ENCODE data around the gene KRT37.
"Not testable (repeated sequence)": the region's sequence is repeated elsewhere in the genome, so short reads cannot be mapped to it uniquely, and the experiment has no call there.

Gene KRT37

GRCh38 chr17:41434415-41434814, 10.0 kb upstream of the KRT37 start:
- DNase-seq (ENCODE audit: low spot score), result no peak

GRCh38 chr17:41434005-41434404, 9.6 kb upstream of the KRT37 start:
- no peak for DNase-seq (ENCODE audit: low spot score)

GRCh38 chr17:41433586-41433985, 9.2 kb upstream of the KRT37 start:
- no peak for DNase-seq (ENCODE audit: low spot score)

- DNase-seq (ENCODE audit: low spot score), result not testable (repeated sequence)
Observed at GRCh38 chr17:41430376-41430775, 6.0 kb upstream of the KRT37 start.

- DNase-seq (ENCODE audit: low spot score), result no peak
Observed at GRCh38 chr17:41429667-41430066, 5.3 kb upstream of the KRT37 start.

- no peak for DNase-seq (ENCODE audit: low spot score)
Observed at GRCh38 chr17:41428591-41429291, 4.4 kb upstream of the KRT37 start.

- DNase-seq (ENCODE audit: low spot score), result not testable (repeated sequence)
Observed at GRCh38 chr17:41422586-41422985, 1.8 kb downstream of the KRT37 start.

GRCh38 chr17:41421617-41422016, 2.8 kb downstream of the KRT37 start:
- no peak for DNase-seq (ENCODE audit: low spot score)

- no peak for DNase-seq (ENCODE audit: low spot score)
Observed at GRCh38 chr17:41421116-41421515, 3.3 kb downstream of the KRT37 start.

- DNase-seq (ENCODE audit: low spot score), result no peak
Observed at GRCh38 chr17:41420134-41420533, 4.3 kb downstream of the KRT37 start.

GRCh38 chr17:41419716-41420115, 4.7 kb downstream of the KRT37 start:
- DNase-seq (ENCODE audit: low spot score), result no peak

GRCh38 chr17:41418116-41418860, 6.1 kb downstream of the KRT37 start:
- no peak for DNase-seq (ENCODE audit: low spot score)

GRCh38 chr17:41417576-41418015, 6.8 kb downstream of the KRT37 start:
- no peak for DNase-seq (ENCODE audit: low spot score)

- no peak for DNase-seq (ENCODE audit: low spot score)
Observed at GRCh38 chr17:41417127-41417526, 7.3 kb downstream of the KRT37 start.

GRCh38 chr17:41416479-41416878, 7.9 kb downstream of the KRT37 start:
- DNase-seq (ENCODE audit: low spot score), result no peak

- DNase-seq (ENCODE audit: low spot score), result no peak
Observed at GRCh38 chr17:41415833-41416335, 8.5 kb downstream of the KRT37 start.

- DNase-seq (ENCODE audit: low spot score), result no peak
Observed at GRCh38 chr17:41415411-41415810, 9.0 kb downstream of the KRT37 start.

GRCh38 chr17:41413982-41414381, 10.4 kb downstream of the KRT37 start:
- no peak for DNase-seq (ENCODE audit: low spot score)

- no peak for DNase-seq (ENCODE audit: low spot score)
Observed at GRCh38 chr17:41413353-41413957, 10.9 kb downstream of the KRT37 start.

GRCh38 chr17:41411072-41411840, 13.1 kb downstream of the KRT37 start:
- DNase-seq (ENCODE audit: low spot score), result no peak

GRCh38 chr17:41407226-41407625, 17.2 kb downstream of the KRT37 start:
- DNase-seq (ENCODE audit: low spot score), result no peak

- DNase-seq (ENCODE audit: low spot score), result no peak
Observed at GRCh38 chr17:41406205-41406604, 18.2 kb downstream of the KRT37 start.

Measured in left forelimb (tissue), 1 donor.